ENCODE data around the gene OR51V1.

DNA sequence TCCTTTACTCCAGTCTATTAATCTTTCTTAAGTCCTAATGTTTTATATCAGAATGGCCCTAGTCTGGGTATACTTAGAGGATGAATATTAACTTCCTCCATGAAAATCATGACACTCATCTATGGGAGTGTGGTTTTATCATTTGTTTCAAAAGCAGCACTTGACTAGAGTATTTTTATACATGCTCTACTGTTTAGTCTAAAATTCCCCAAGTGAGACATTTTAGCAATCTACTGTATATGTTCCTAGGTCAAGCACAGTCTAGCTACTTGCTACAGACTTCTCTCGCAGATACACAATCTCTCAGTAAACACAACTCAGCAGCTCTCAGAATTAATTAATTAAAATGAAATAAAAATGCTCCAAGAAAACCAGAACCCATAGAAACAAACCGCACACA lies 29.3 kb upstream of the OR51V1 start:
- no peak for TF ChIP-seq GATA2 (IDR thresholded peaks at IDR 0.05; ENCODE audit: low read depth, low read length)
- TF ChIP-seq GATA3 (IDR thresholded peaks at IDR 0.05; ENCODE audit: low read depth, low read length) = no peak
